ENCODE results near the gene CDH4. TPM values are rescaled to one million over a fixed set of nuclear protein-coding genes. Genes with fewer than 3 reads are reported as not detected.

The CDH4 gene
- polyA plus RNA-seq, 1 donor = 1.7 TPM

DNA sequence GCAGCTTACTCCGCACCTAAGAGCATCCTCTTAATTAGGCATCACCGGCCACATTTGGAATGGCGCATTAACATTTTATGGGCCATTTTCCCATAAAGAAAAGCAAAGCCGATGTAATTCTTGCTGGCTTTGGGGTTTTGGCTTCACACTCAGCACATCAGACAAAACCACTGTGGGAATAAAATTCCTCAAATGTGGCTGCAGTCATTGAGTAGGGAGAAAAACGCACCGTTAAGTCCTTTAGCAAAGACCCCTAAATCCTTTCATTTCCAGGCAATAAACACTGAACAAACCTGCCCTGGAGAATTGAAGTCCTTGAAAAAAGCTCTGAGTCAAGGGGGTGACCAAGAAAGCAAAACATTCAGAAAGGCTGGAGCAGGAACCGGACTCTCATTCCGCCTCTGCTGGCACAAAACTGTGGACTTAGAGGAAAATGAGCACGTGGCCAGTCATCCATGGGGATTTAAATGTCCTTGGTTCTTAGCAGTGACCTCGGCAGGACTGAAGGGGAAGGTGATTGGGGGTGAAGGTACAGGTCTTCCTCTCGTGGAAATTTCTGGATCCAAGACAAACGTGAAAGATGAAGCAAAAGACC is 102.9 kb downstream of the CDH4 start:
- Histone ChIP-seq H3K36me3 (ENCODE audit: control insufficient read depth, insufficient read depth, low read length) (no peaks in the 10 kb centered on the region), H3K27me3 (ENCODE audit: control insufficient read depth, insufficient read depth, low read length) (peaks cover 10% of the 10 kb centered on the region), H3K4me1 (ENCODE audit: control insufficient read depth, insufficient read depth, low read length) (no peaks in the 10 kb centered on the region), H3K4me3 (ENCODE audit: low read length) (no peak overlapping the region), H3K27ac (ENCODE audit: low read length) (no peak overlapping the region), H3K9me3 (ENCODE audit: control insufficient read depth, low read depth, low read length) (no peaks in the 10 kb centered on the region)
- no peak for DNase-seq
- 20% methylated on average over 1 of the region's 12 CpGs for WGBS (ENCODE audit: insufficient coverage, low lambda C conversion rate)

DNA sequence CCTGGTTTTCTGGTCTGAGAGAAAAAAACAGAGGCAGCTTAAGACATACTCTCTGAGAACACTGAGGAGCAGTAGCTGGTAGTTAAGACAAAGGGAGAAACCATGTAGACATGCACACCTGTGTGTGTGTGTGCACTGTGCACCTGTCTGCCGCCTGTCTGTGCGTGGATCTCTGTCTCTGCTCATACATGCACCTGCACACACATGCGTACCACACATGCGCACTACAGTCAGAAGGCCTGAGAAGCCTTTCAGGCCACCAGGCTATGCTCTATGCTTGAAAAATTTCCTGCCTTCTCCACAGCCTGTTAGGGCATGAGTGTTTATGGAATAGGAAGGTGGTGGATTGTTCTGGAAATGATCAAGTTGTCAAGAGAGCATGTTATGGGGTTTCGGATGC is 103.5 kb downstream of the CDH4 start:
- Histone ChIP-seq H3K36me3 (ENCODE audit: control insufficient read depth, insufficient read depth, low read length) (no peaks in the 10 kb centered on the region), H3K27me3 (ENCODE audit: control insufficient read depth, insufficient read depth, low read length) (peaks cover 10% of the 10 kb centered on the region), H3K9me3 (ENCODE audit: control insufficient read depth, low read depth, low read length) (no peaks in the 10 kb centered on the region), H3K4me3 (ENCODE audit: low read length) (no peak overlapping the region), H3K4me1 (ENCODE audit: control insufficient read depth, insufficient read depth, low read length) (no peaks in the 10 kb centered on the region), H3K27ac (ENCODE audit: low read length) (no peak overlapping the region)
- DNase-seq = no peak
- WGBS (ENCODE audit: insufficient coverage, low lambda C conversion rate) = 83% methylated on average over 1 of the region's 5 CpGs

GRCh38 chr20:61356196-61356595 is 104.1 kb downstream of the CDH4 start:
- H3K27me3 ChIP-seq (ENCODE audit: control insufficient read depth, insufficient read depth, low read length) = peaks cover 10% of the 10 kb centered on the region
- H3K27ac ChIP-seq (ENCODE audit: low read length) = no peak overlapping the region
- no peaks in the 10 kb centered on the region for H3K36me3 ChIP-seq (ENCODE audit: control insufficient read depth, insufficient read depth, low read length)
- WGBS (ENCODE audit: insufficient coverage, low lambda C conversion rate) = 57% methylated on average over 1 of the region's 7 CpGs
- H3K4me3 ChIP-seq (ENCODE audit: low read length) = no peak overlapping the region
- no peaks in the 10 kb centered on the region for H3K9me3 ChIP-seq (ENCODE audit: control insufficient read depth, low read depth, low read length)
- H3K4me1 ChIP-seq (ENCODE audit: control insufficient read depth, insufficient read depth, low read length) = no peaks in the 10 kb centered on the region
- DNase-seq = no peak

GRCh38 chr20:61357119-61357518 is 105.1 kb downstream of the CDH4 start:
- 100% methylated on average over 2 of the region's 11 CpGs for WGBS (ENCODE audit: insufficient coverage, low lambda C conversion rate)

DNA sequence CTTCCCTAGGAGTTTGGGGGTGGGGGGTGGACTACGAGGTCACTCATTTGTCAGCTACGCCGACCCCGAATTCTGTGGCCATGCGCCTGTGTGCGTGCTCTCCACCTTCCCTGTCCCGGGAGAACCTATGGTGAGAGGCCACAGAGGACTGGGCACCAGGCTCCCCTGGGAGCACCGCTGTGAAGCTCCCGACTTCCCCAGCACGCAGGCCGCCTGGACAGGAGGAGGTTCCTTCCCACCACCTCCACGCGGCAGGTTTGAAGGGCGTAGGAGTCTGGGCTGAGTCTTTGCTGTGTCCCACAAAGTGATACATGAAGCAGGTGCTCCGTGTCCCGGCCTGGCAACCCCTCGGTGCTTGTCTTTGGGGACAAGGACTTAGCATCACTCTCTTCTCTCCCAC is 107.2 kb downstream of the CDH4 start:
- H3K4me3 ChIP-seq (ENCODE audit: low read length) = no peak overlapping the region

More at GRCh38 chr20:61357119-61357518, 105.1 kb downstream of the CDH4 start:
- Histone ChIP-seq H3K4me3 (ENCODE audit: low read length) (no peak overlapping the region), H3K9me3 (ENCODE audit: control insufficient read depth, low read depth, low read length) (no peaks in the 10 kb centered on the region), H3K27me3 (ENCODE audit: control insufficient read depth, insufficient read depth, low read length) (peaks cover 10% of the 10 kb centered on the region), H3K27ac (ENCODE audit: low read length) (no peak overlapping the region), H3K36me3 (ENCODE audit: control insufficient read depth, insufficient read depth, low read length) (no peaks in the 10 kb centered on the region), H3K4me1 (ENCODE audit: control insufficient read depth, insufficient read depth, low read length) (no peaks in the 10 kb centered on the region)
- no peak for DNase-seq

GRCh38 chr20:61360296-61360695 is 108.2 kb downstream of the CDH4 start:
- DNase-seq = no peak
- no peaks in the 10 kb centered on the region for H3K4me1 ChIP-seq (ENCODE audit: control insufficient read depth, insufficient read depth, low read length)
- H3K27ac ChIP-seq (ENCODE audit: low read length) = no peak overlapping the region
- no peaks in the 10 kb centered on the region for H3K27me3 ChIP-seq (ENCODE audit: control insufficient read depth, insufficient read depth, low read length)
- H3K4me3 ChIP-seq (ENCODE audit: low read length) = no peak overlapping the region
- H3K36me3 ChIP-seq (ENCODE audit: control insufficient read depth, insufficient read depth, low read length) = no peaks in the 10 kb centered on the region
- WGBS (ENCODE audit: insufficient coverage, low lambda C conversion rate) = no CpG with 5 or more reads among the region's 9 CpGs
- H3K9me3 ChIP-seq (ENCODE audit: control insufficient read depth, low read depth, low read length) = no peaks in the 10 kb centered on the region

More for the DNA sequence above, 107.2 kb downstream of the CDH4 start:
- WGBS (ENCODE audit: insufficient coverage, low lambda C conversion rate) = no CpG with 5 or more reads among the region's 17 CpGs
- no peaks in the 10 kb centered on the region for H3K36me3 ChIP-seq (ENCODE audit: control insufficient read depth, insufficient read depth, low read length)
- no peak overlapping the region for H3K27ac ChIP-seq (ENCODE audit: low read length)
- H3K4me1 ChIP-seq (ENCODE audit: control insufficient read depth, insufficient read depth, low read length) = no peaks in the 10 kb centered on the region
- H3K9me3 ChIP-seq (ENCODE audit: control insufficient read depth, low read depth, low read length) = no peaks in the 10 kb centered on the region
- no peaks in the 10 kb centered on the region for H3K27me3 ChIP-seq (ENCODE audit: control insufficient read depth, insufficient read depth, low read length)
- DNase-seq = no peak

GRCh38 chr20:61360940-61361339 is 108.9 kb downstream of the CDH4 start:
- no peaks in the 10 kb centered on the region for H3K9me3 ChIP-seq (ENCODE audit: control insufficient read depth, low read depth, low read length)
- no peaks in the 10 kb centered on the region for H3K27me3 ChIP-seq (ENCODE audit: control insufficient read depth, insufficient read depth, low read length)
- WGBS (ENCODE audit: insufficient coverage, low lambda C conversion rate) = 90% methylated on average over 3 of the region's 8 CpGs
- H3K4me3 ChIP-seq (ENCODE audit: low read length) = no peak overlapping the region
- no peaks in the 10 kb centered on the region for H3K4me1 ChIP-seq (ENCODE audit: control insufficient read depth, insufficient read depth, low read length)
- no peaks in the 10 kb centered on the region for H3K36me3 ChIP-seq (ENCODE audit: control insufficient read depth, insufficient read depth, low read length)
- H3K27ac ChIP-seq (ENCODE audit: low read length) = no peak overlapping the region
- DNase-seq = no peak

DNA sequence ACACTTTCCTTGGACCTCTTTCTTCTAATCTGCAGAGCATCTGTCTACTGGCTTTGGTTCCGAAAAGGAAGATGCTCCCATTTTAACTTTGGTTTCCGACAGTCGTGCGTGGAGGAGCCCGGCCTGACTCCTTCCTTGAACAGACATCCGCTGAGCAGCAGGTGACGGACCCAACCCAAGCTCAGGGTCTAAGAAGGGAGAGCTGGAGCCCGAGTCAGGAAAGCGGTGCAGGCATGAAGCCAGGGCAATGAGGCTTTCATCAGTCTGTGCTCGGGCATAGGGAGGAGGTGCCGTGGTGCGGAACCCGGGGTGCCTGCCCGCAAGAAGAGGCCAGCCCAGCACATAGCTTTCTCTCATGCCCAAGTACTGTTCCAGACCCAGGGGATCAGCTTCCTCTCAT is 109.4 kb downstream of the CDH4 start:
- Histone ChIP-seq H3K27me3 (ENCODE audit: control insufficient read depth, insufficient read depth, low read length) (no peaks in the 10 kb centered on the region), H3K27ac (ENCODE audit: low read length) (no peak overlapping the region), H3K4me1 (ENCODE audit: control insufficient read depth, insufficient read depth, low read length) (no peaks in the 10 kb centered on the region), H3K36me3 (ENCODE audit: control insufficient read depth, insufficient read depth, low read length) (no peaks in the 10 kb centered on the region), H3K4me3 (ENCODE audit: low read length) (no peak overlapping the region), H3K9me3 (ENCODE audit: control insufficient read depth, low read depth, low read length) (no peaks in the 10 kb centered on the region)
- no peak for DNase-seq
- WGBS (ENCODE audit: insufficient coverage, low lambda C conversion rate) = no CpG with 5 or more reads among the region's 14 CpGs

GRCh38 chr20:61364147-61364546 is 112.1 kb downstream of the CDH4 start:
- H3K36me3 ChIP-seq (ENCODE audit: control insufficient read depth, insufficient read depth, low read length) = no peaks in the 10 kb centered on the region
- no CpG with 5 or more reads among the region's 5 CpGs for WGBS (ENCODE audit: insufficient coverage, low lambda C conversion rate)
- no peak overlapping the region for H3K27ac ChIP-seq (ENCODE audit: low read length)
- no peaks in the 10 kb centered on the region for H3K27me3 ChIP-seq (ENCODE audit: control insufficient read depth, insufficient read depth, low read length)
- H3K4me1 ChIP-seq (ENCODE audit: control insufficient read depth, insufficient read depth, low read length) = no peaks in the 10 kb centered on the region
- no peak overlapping the region for H3K4me3 ChIP-seq (ENCODE audit: low read length)
- no peak for DNase-seq
- no peaks in the 10 kb centered on the region for H3K9me3 ChIP-seq (ENCODE audit: control insufficient read depth, low read depth, low read length)

DNA sequence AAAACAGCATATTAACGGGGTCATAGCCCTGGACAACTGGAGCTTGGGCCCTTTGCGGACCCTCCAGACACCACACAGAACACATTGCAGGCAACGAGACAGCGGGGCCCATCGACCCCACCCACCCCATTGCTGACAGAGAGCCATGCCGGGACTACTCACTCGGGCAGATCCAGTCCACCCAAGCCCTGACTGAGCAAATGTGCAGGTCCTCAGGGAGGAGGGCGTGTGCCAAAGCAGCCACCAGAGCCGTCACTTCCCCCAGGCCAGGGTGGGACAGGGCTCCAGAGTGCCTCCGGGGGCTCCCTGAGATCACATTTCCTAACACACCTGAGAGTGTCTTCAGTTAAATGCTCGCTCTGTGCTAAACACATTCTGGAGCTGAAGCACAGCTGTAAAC is 114.9 kb downstream of the CDH4 start:
- no peak for DNase-seq
- H3K27ac ChIP-seq (ENCODE audit: low read length) = no peak overlapping the region
- H3K36me3 ChIP-seq (ENCODE audit: control insufficient read depth, insufficient read depth, low read length) = no peaks in the 10 kb centered on the region
- no peaks in the 10 kb centered on the region for H3K27me3 ChIP-seq (ENCODE audit: control insufficient read depth, insufficient read depth, low read length)
- no peaks in the 10 kb centered on the region for H3K4me1 ChIP-seq (ENCODE audit: control insufficient read depth, insufficient read depth, low read length)
- H3K4me3 ChIP-seq (ENCODE audit: low read length) = no peak overlapping the region
- 60% methylated on average over 1 of the region's 11 CpGs for WGBS (ENCODE audit: insufficient coverage, low lambda C conversion rate)
- no peaks in the 10 kb centered on the region for H3K9me3 ChIP-seq (ENCODE audit: control insufficient read depth, low read depth, low read length)

- H3K27me3 ChIP-seq (ENCODE audit: control insufficient read depth, insufficient read depth, low read length) = no peaks in the 10 kb centered on the region
- no peak overlapping the region for H3K27ac ChIP-seq (ENCODE audit: low read length)
- no peak for DNase-seq
- no peaks in the 10 kb centered on the region for H3K4me1 ChIP-seq (ENCODE audit: control insufficient read depth, insufficient read depth, low read length)
- no peaks in the 10 kb centered on the region for H3K36me3 ChIP-seq (ENCODE audit: control insufficient read depth, insufficient read depth, low read length)
- WGBS (ENCODE audit: insufficient coverage, low lambda C conversion rate) = no CpG with 5 or more reads among the region's 13 CpGs
- H3K9me3 ChIP-seq (ENCODE audit: control insufficient read depth, low read depth, low read length) = no peaks in the 10 kb centered on the region
- H3K4me3 ChIP-seq (ENCODE audit: low read length) = no peak overlapping the region
Observed at GRCh38 chr20:61369731-61370520, 117.9 kb downstream of the CDH4 start.
